Smooth muscle cell (in vitro differentiated cells): ENCODE results near the gene FRMD3. TPM values are rescaled to one million over a fixed set of nuclear protein-coding genes. Genes with fewer than 3 reads are reported as not detected.
"Not testable (repeated sequence)": the region's sequence is repeated elsewhere in the genome, so short reads cannot be mapped to it uniquely, and the experiment has no call there.

Source experiments
- DNase-seq: peaks from one replicate; lab custom pipeline; 2025; ENCODE audit not compliant: unreplicated experiment; lab: John Stamatoyannopoulos, UW
- H2AFZ ChIP-seq: fragments of 200-600 bp; sonication (generic); 2 replicates; pipeline ENCODE4 v1.6.0; 2016; ENCODE audit warnings: antibody characterized with exemption, low read depth, mild to moderate bottlenecking
- H3F3A ChIP-seq: fragments of 200-600 bp; sonication (generic); 2 replicates; pipeline ENCODE4 v1.6.0; 2017; ENCODE audit warnings: antibody characterized with exemption, low read depth
- H3K27ac ChIP-seq: fragments of 200-600 bp; sonication (generic); 2 replicates; pipeline ENCODE4 v1.5.1; 2016; ENCODE audit warnings: low read depth, mild to moderate bottlenecking
- H3K27me3 ChIP-seq: fragments of 200-600 bp; sonication (generic); 2 replicates; pipeline ENCODE4 v1.6.1; 2016; ENCODE audit warnings: low read depth, mild to moderate bottlenecking
- H3K36me3 ChIP-seq: fragments of 200-600 bp; sonication (generic); 2 replicates; pipeline ENCODE4 v1.5.1; 2016; ENCODE audit warnings: low read depth
- H3K4me1 ChIP-seq: fragments of 200-600 bp; sonication (generic); 2 replicates; pipeline ENCODE4 v1.5.1; 2016; ENCODE audit warnings: low read depth
- H3K4me2 ChIP-seq: fragments of 200-600 bp; sonication (generic); 2 replicates; pipeline ENCODE4 v1.6.0; 2016; ENCODE audit warnings: mild to moderate bottlenecking
- H3K4me3 ChIP-seq: fragments of 200-600 bp; sonication (generic); 2 replicates; pipeline ENCODE4 v1.5.1; 2016; ENCODE audit warnings: mild to moderate bottlenecking
- H3K79me2 ChIP-seq: fragments of 200-600 bp; sonication (generic); 2 replicates; pipeline ENCODE4 v1.6.0; 2016; ENCODE audit warnings: low read depth, mild to moderate bottlenecking
- H3K9ac ChIP-seq: fragments of 200-600 bp; sonication (generic); 2 replicates; pipeline ENCODE4 v1.6.0; 2016; ENCODE audit warnings: low read depth
- H3K9me3 ChIP-seq: fragments of 200-600 bp; sonication (generic); replicated peaks from 2 replicates; pipeline ENCODE4 v1.5.1; 2016; ENCODE audit warnings: low read depth
- H4K20me1 ChIP-seq: fragments of 200-600 bp; sonication (generic); 2 replicates; pipeline ENCODE4 v1.6.0; 2016; ENCODE audit warnings: low read depth
- CTCF ChIP-seq: fragments of 200-600 bp; sonication (generic); IDR thresholded peaks from 2 replicates; pipeline ENCODE4 v1.5.1; 2017; ENCODE audit warnings: borderline replicate concordance, mild to moderate bottlenecking, antibody characterized with exemption; ENCODE audit not compliant: insufficient read depth, poor library complexity, severe bottlenecking
- WGBS: methylation state at CpG from one replicate; pipeline ENCODE4 v1.1.7; 2016; ENCODE audit warnings: low lambda C conversion rate; 5-methylcytosine and 5-hydroxymethylcytosine counted together
- polyA plus RNA-seq: library from polyadenylated mRNA; unstranded; fragments of >200 nt; fragmentation: Nextera tagmentation; extraction: Ambion mirVana; gene quantifications from 2 replicates; pipeline ENCODE4 v1.2.1, GENCODE V29; 2016
- total RNA-seq: library from RNA; depleted of rRNA; stranded (reverse); fragments of >200 nt; gene quantifications from 2 replicates; pipeline ENCODE4 v1.2.3, GENCODE V29; 2014

FRMD3 gene
- total and polyA plus RNA-seq, 2 experiments from 2014 or later = 0.72 to 2.8 TPM

- H3K4me1 ChIP-seq = no peaks in the 10 kb centered on the region
- WGBS = 57% methylated on average over 3 of the region's 3 CpGs
- DNase-seq = no peak
- H3K27ac ChIP-seq = no peak overlapping the region
- H4K20me1 ChIP-seq = no peaks in the 10 kb centered on the region
- H3K79me2 ChIP-seq = no peaks in the 10 kb centered on the region
- no peaks in the 10 kb centered on the region for H3K9me3 ChIP-seq
- H3K9ac ChIP-seq = no peak overlapping the region
- no peaks in the 10 kb centered on the region for H3K36me3 ChIP-seq
- H3F3A ChIP-seq = no peaks in the 10 kb centered on the region
- H3K4me2 ChIP-seq = no peak overlapping the region
- no peak overlapping the region for H3K4me3 ChIP-seq
- H3K27me3 ChIP-seq = no peaks in the 10 kb centered on the region
- TF ChIP-seq CTCF = no peak
- H2AFZ ChIP-seq = no peak overlapping the region
These were observed 179.2 kb downstream of the FRMD3 start for GRCh38 chr9:83359039-83359438.

GRCh38 chr9:83358493-83358892 is 179.7 kb downstream of the FRMD3 start:
- not testable (repeated sequence) for DNase-seq, H3K27me3 ChIP-seq, H3F3A ChIP-seq, H4K20me1 ChIP-seq, H3K27ac ChIP-seq, H3K9ac ChIP-seq, H3K79me2 ChIP-seq, H3K9me3 ChIP-seq, H3K36me3 ChIP-seq, H3K4me3 ChIP-seq, H3K4me1 ChIP-seq, H2AFZ ChIP-seq, H3K4me2 ChIP-seq
- WGBS = 92% methylated on average over 4 of the region's 4 CpGs

GRCh38 chr9:83355729-83356151 is 182.5 kb downstream of the FRMD3 start:
- TF ChIP-seq CTCF = no peak
- no peaks in the 10 kb centered on the region for H3K79me2 ChIP-seq
- no peaks in the 10 kb centered on the region for H3K9me3 ChIP-seq
- no peaks in the 10 kb centered on the region for H4K20me1 ChIP-seq
- H3K4me1 ChIP-seq = no peaks in the 10 kb centered on the region
- no peak overlapping the region for H3K9ac ChIP-seq
- H3K27me3 ChIP-seq = no peaks in the 10 kb centered on the region
- H3F3A ChIP-seq = no peaks in the 10 kb centered on the region
- H3K27ac ChIP-seq = no peak overlapping the region
- no peak overlapping the region for H2AFZ ChIP-seq
- WGBS = 88% methylated on average over 2 of the region's 2 CpGs
- no peak overlapping the region for H3K4me3 ChIP-seq
- H3K4me2 ChIP-seq = no peak overlapping the region
- H3K36me3 ChIP-seq = no peaks in the 10 kb centered on the region
- no peak for DNase-seq

- H2AFZ ChIP-seq = no peak overlapping the region
- no peaks in the 10 kb centered on the region for H3K9me3 ChIP-seq
- no peaks in the 10 kb centered on the region for H3K79me2 ChIP-seq
- H3K4me2 ChIP-seq = no peak overlapping the region
- H3F3A ChIP-seq = no peaks in the 10 kb centered on the region
- TF ChIP-seq CTCF = no peak
- H3K36me3 ChIP-seq = no peaks in the 10 kb centered on the region
- 89% methylated on average over 4 of the region's 4 CpGs for WGBS
- H4K20me1 ChIP-seq = no peaks in the 10 kb centered on the region
- DNase-seq = no peak
- H3K27me3 ChIP-seq = no peaks in the 10 kb centered on the region
- H3K4me1 ChIP-seq = no peaks in the 10 kb centered on the region
- H3K27ac ChIP-seq = no peak overlapping the region
- H3K4me3 ChIP-seq = no peak overlapping the region
- H3K9ac ChIP-seq = no peak overlapping the region
These were observed 183.2 kb downstream of the FRMD3 start for GRCh38 chr9:83355024-83355444.
